PFSK-1 (cell line): ENCODE data around the gene NADSYN1.

Experiments
- FOXP2 ChIP-seq: optimal IDR thresholded peaks from 2 replicates; pipeline ENCODE3; 2011; ENCODE audit warnings: borderline replicate concordance, control low read depth, inconsistent platforms; ENCODE audit not compliant: insufficient read depth; ENCODE audit errors: extremely low read length, extremely low read depth
- POLR2AphosphoS5 ChIP-seq: IDR thresholded peaks from 2 replicates; pipeline ENCODE4 v1.6.1; 2012; ENCODE audit warnings: low read depth, mild to moderate bottlenecking, control low read depth, low read length, moderate library complexity
- SIN3A ChIP-seq: IDR thresholded peaks from 2 replicates; pipeline ENCODE4 v1.6.1; 2012; ENCODE audit warnings: mild to moderate bottlenecking, low read length, moderate library complexity, borderline replicate concordance; ENCODE audit not compliant: insufficient read depth
- TAF1 ChIP-seq: IDR thresholded peaks from 2 replicates; pipeline ENCODE4 v1.6.1; 2012; ENCODE audit warnings: low read length, control low read depth, borderline replicate concordance; ENCODE audit not compliant: insufficient read depth
- TF ChIP-seq, protein P1 (sequence below), 2 experiments: IDR thresholded peaks; 2 replicates each; pipeline versions ENCODE4 v1.6.1 to v1.8.0; 2011 to 2012; ENCODE audit warnings: low read depth in 2 of 2, low read length in 2 of 2, control low read depth in 1 of 2, inconsistent platforms in 1 of 2, mild to moderate bottlenecking in 1 of 2, moderate library complexity in 1 of 2; ENCODE audit not compliant: insufficient read depth in 1 of 2

Gene NADSYN1

DNA sequence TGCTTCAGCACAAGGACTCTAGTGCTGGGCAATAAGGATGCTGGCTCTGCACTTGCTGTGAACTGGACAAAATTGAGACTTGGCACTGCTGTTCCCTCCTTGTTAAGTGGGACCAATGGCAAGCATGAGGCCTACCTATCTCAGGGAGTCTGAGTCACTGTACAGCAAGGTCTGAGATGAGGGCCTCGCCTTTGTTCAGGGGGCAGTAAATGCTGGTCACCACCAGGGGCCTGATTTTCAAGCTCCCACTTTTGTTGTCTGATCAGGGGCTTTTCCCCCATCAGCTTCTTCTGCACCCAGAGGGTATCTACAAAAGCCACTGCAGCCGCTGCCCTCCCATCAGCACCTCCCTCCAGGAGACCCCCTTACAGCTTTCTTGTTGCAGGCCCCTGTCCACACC, 27.6 kb upstream of the NADSYN1 start:
- TF ChIP-seq FOXP2 (no peak), POLR2AphosphoS5 (no peak), TAF1 (no peak), SIN3A (no peak)
- TF ChIP-seq, protein P1, sequence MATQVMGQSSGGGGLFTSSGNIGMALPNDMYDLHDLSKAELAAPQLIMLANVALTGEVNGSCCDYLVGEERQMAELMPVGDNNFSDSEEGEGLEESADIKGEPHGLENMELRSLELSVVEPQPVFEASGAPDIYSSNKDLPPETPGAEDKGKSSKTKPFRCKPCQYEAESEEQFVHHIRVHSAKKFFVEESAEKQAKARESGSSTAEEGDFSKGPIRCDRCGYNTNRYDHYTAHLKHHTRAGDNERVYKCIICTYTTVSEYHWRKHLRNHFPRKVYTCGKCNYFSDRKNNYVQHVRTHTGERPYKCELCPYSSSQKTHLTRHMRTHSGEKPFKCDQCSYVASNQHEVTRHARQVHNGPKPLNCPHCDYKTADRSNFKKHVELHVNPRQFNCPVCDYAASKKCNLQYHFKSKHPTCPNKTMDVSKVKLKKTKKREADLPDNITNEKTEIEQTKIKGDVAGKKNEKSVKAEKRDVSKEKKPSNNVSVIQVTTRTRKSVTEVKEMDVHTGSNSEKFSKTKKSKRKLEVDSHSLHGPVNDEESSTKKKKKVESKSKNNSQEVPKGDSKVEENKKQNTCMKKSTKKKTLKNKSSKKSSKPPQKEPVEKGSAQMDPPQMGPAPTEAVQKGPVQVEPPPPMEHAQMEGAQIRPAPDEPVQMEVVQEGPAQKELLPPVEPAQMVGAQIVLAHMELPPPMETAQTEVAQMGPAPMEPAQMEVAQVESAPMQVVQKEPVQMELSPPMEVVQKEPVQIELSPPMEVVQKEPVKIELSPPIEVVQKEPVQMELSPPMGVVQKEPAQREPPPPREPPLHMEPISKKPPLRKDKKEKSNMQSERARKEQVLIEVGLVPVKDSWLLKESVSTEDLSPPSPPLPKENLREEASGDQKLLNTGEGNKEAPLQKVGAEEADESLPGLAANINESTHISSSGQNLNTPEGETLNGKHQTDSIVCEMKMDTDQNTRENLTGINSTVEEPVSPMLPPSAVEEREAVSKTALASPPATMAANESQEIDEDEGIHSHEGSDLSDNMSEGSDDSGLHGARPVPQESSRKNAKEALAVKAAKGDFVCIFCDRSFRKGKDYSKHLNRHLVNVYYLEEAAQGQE (IDR thresholded peaks at IDR 0.05; ENCODE audit: insufficient read depth in 1 of 2, low read depth in 2 of 2, low read length in 2 of 2) = no peak

DNA sequence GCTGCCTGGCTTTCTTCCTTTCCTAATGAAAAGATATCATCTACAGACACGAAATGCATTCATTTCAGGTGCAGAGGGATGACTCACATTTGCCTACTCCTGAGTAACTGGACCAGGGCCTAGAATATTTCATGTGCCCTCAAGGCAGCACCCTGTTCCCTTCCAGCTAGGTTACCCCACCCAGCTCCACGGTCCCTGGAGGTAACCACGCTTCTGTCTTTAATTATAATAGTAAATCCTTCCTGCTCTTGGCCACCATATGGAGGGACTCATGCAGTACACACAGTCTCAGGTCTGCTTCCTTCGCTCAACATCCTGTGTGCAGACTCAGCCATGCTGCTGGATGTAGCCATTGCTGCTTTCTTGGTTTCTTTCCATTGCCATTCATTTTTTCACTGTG, 27.1 kb upstream of the NADSYN1 start:
- TF ChIP-seq SIN3A = no peak

GRCh38 chr11:71426413-71426812, 26.6 kb upstream of the NADSYN1 start:
- TF ChIP-seq TAF1 (no peak), FOXP2 (no peak), POLR2AphosphoS5 (no peak), SIN3A (no peak)
- TF ChIP-seq, protein P1 (IDR thresholded peaks at IDR 0.05; ENCODE audit: insufficient read depth in 1 of 2, low read depth in 2 of 2, low read length in 2 of 2) = no peak

GRCh38 chr11:71428861-71429435, 24.1 kb upstream of the NADSYN1 start:
- TF ChIP-seq TAF1 = no peak
- TF ChIP-seq FOXP2 = no peak
- no peak for TF ChIP-seq POLR2AphosphoS5
- TF ChIP-seq, protein P1 (IDR thresholded peaks at IDR 0.05; ENCODE audit: insufficient read depth in 1 of 2, low read depth in 2 of 2, low read length in 2 of 2) = no peak
- TF ChIP-seq SIN3A = no peak

GRCh38 chr11:71429701-71430100, 23.3 kb upstream of the NADSYN1 start:
- no peak for TF ChIP-seq TAF1
- TF ChIP-seq, protein P1 (IDR thresholded peaks at IDR 0.05; ENCODE audit: insufficient read depth in 1 of 2, low read depth in 2 of 2, low read length in 2 of 2) = no peak
- no peak for TF ChIP-seq POLR2AphosphoS5
- no peak for TF ChIP-seq FOXP2
- TF ChIP-seq SIN3A = no peak
